ENCODE results near the gene ROBO1.

Gene ROBO1

GRCh38 chr3:79670178-79670577 lies 97.6 kb downstream of the ROBO1 start:
- no peak for DNase-seq (ENCODE audit: low read depth)

GRCh38 chr3:79664455-79664854 lies 103.3 kb downstream of the ROBO1 start:
- DNase-seq (ENCODE audit: low read depth): no peak

GRCh38 chr3:79661896-79662295 lies 105.9 kb downstream of the ROBO1 start:
- no peak for DNase-seq (ENCODE audit: low read depth)

GRCh38 chr3:79657076-79657475 lies 110.7 kb downstream of the ROBO1 start:
- no peak for DNase-seq (ENCODE audit: low read depth)

GRCh38 chr3:79654019-79654418 lies 113.8 kb downstream of the ROBO1 start:
- DNase-seq (ENCODE audit: low read depth): no peak

- DNase-seq (ENCODE audit: low read depth): no peak
Observed at GRCh38 chr3:79653266-79653830, 114.5 kb downstream of the ROBO1 start.

- DNase-seq (ENCODE audit: low read depth): no peak
Observed at GRCh38 chr3:79651536-79652065, 116.2 kb downstream of the ROBO1 start.

- no peak for DNase-seq (ENCODE audit: low read depth)
Observed at GRCh38 chr3:79639855-79640254, 127.9 kb downstream of the ROBO1 start.

- no peak for DNase-seq (ENCODE audit: low read depth)
Observed at GRCh38 chr3:79636372-79636771, 131.4 kb downstream of the ROBO1 start.

GRCh38 chr3:79632842-79633241 lies 135.0 kb downstream of the ROBO1 start:
- DNase-seq (ENCODE audit: low read depth): no peak

GRCh38 chr3:79618883-79619282 lies 148.9 kb downstream of the ROBO1 start:
- DNase-seq (ENCODE audit: low read depth): no peak

GRCh38 chr3:79606414-79606813 lies 161.4 kb downstream of the ROBO1 start:
- no peak for DNase-seq (ENCODE audit: low read depth)

- no peak for DNase-seq (ENCODE audit: low read depth)
Observed at GRCh38 chr3:79604681-79605080, 163.1 kb downstream of the ROBO1 start.

- DNase-seq (ENCODE audit: low read depth): no peak
Observed at GRCh38 chr3:79602385-79602784, 165.4 kb downstream of the ROBO1 start.

GRCh38 chr3:79598594-79598993 lies 169.2 kb downstream of the ROBO1 start:
- no peak for DNase-seq (ENCODE audit: low read depth)

GRCh38 chr3:79597709-79598108 lies 170.1 kb downstream of the ROBO1 start:
- no peak for DNase-seq (ENCODE audit: low read depth)

- no peak for DNase-seq (ENCODE audit: low read depth)
Observed at GRCh38 chr3:79587150-79587549, 180.6 kb downstream of the ROBO1 start.

GRCh38 chr3:79586232-79586631 lies 181.6 kb downstream of the ROBO1 start:
- no peak for DNase-seq (ENCODE audit: low read depth)

GRCh38 chr3:79572930-79573329 lies 194.9 kb downstream of the ROBO1 start:
- no peak for DNase-seq (ENCODE audit: low read depth)

GRCh38 chr3:79568938-79569337 lies 198.9 kb downstream of the ROBO1 start:
- no peak for DNase-seq (ENCODE audit: low read depth)

- DNase-seq (ENCODE audit: low read depth): no peak
Observed at GRCh38 chr3:79564192-79564591, 203.6 kb downstream of the ROBO1 start.

GRCh38 chr3:79560698-79561097 lies 207.1 kb downstream of the ROBO1 start:
- DNase-seq (ENCODE audit: low read depth): no peak

- DNase-seq (ENCODE audit: low read depth): no peak
Observed at GRCh38 chr3:79558943-79559342, 208.9 kb downstream of the ROBO1 start.

- DNase-seq (ENCODE audit: low read depth): no peak
Observed at GRCh38 chr3:79555655-79556054, 212.1 kb downstream of the ROBO1 start.
